NK-92 (cell line): ENCODE data around the gene CCDC6.
"Not testable (repeated sequence)": the region's sequence is repeated elsewhere in the genome, so short reads cannot be mapped to it uniquely, and the experiment has no call there.

Source experiments
- DNase-seq: peaks from one replicate; lab custom pipeline; 2025; ENCODE audit not compliant: unreplicated experiment; lab: John Stamatoyannopoulos, UW

Gene CCDC6

GRCh38 chr10:59906417-59907202 lies at the start of gene CCDC6:
Gene CCDC6 (minus strand): TSS chr10:59906556. CDS start chr10:59906424, 132 bp downstream.
- DNase-seq, result peak; percentile 48

- no peak for DNase-seq
These were observed 47.9 kb upstream of the CCDC6 start for GRCh38 chr10:59954296-59954695.

GRCh38 chr10:59953711-59954110 lies 47.4 kb upstream of the CCDC6 start:
- DNase-seq, result not testable (repeated sequence)

GRCh38 chr10:59950105-59950504 lies 43.7 kb upstream of the CCDC6 start:
- DNase-seq, result no peak

GRCh38 chr10:59949608-59950007 lies 43.3 kb upstream of the CCDC6 start:
- no peak for DNase-seq

- DNase-seq, result no peak
These were observed 39.6 kb upstream of the CCDC6 start for GRCh38 chr10:59945991-59946390.

GRCh38 chr10:59945590-59945989 lies 39.2 kb upstream of the CCDC6 start:
- no peak for DNase-seq

- no peak for DNase-seq
These were observed 38.1 kb upstream of the CCDC6 start for GRCh38 chr10:59944339-59944935.

- no peak for DNase-seq
These were observed 36.2 kb upstream of the CCDC6 start for GRCh38 chr10:59942556-59942955.

GRCh38 chr10:59937720-59938119 lies 31.4 kb upstream of the CCDC6 start:
- DNase-seq, result no peak

GRCh38 chr10:59934701-59935100 lies 28.3 kb upstream of the CCDC6 start:
- no peak for DNase-seq

- DNase-seq, result not testable (repeated sequence)
These were observed 24.6 kb upstream of the CCDC6 start for GRCh38 chr10:59930788-59931521.

- DNase-seq, result no peak
These were observed 19.7 kb upstream of the CCDC6 start for GRCh38 chr10:59926086-59926485.

- no peak for DNase-seq
These were observed 16.6 kb upstream of the CCDC6 start for GRCh38 chr10:59922907-59923306.

- no peak for DNase-seq
These were observed 11.6 kb upstream of the CCDC6 start for GRCh38 chr10:59917922-59918321.

- no peak for DNase-seq
These were observed 7.3 kb upstream of the CCDC6 start for GRCh38 chr10:59913547-59914237.

GRCh38 chr10:59910867-59911266 lies 4.5 kb upstream of the CCDC6 start:
- no peak for DNase-seq

GRCh38 chr10:59909815-59910214 lies 3.5 kb upstream of the CCDC6 start:
- no peak for DNase-seq

GRCh38 chr10:59908808-59909143 lies 2.4 kb upstream of the CCDC6 start:
- no peak for DNase-seq

- no peak for DNase-seq
These were observed 1.8 kb upstream of the CCDC6 start for GRCh38 chr10:59907918-59908807.

GRCh38 chr10:59907537-59907917 lies 1.2 kb upstream of the CCDC6 start:
- no peak for DNase-seq
